HEK293 (cell line): ENCODE data around the gene TSNAX.

Experiments used
- ZEB2 ChIP-seq: fragments of 450-650 bp; formaldehyde crosslinking; IDR thresholded peaks from 2 replicates; pipeline ENCODE4 v1.5.1; 2016; ENCODE audit warnings: missing biosample characterization, missing genetic modification characterization
- ZNF140 ChIP-seq: fragments of 450-650 bp; formaldehyde crosslinking; IDR thresholded peaks from 2 replicates; pipeline ENCODE4 v1.5.1; 2016; ENCODE audit warnings: missing biosample characterization, missing genetic modification characterization
- ZNF214 ChIP-seq: fragments of 450-650 bp; formaldehyde crosslinking; IDR thresholded peaks from 2 replicates; pipeline ENCODE4 v1.5.1; 2017; ENCODE audit warnings: missing biosample characterization, mild to moderate bottlenecking, missing genetic modification characterization, borderline replicate concordance
- ZNF24 ChIP-seq: fragments of 450-650 bp; formaldehyde crosslinking; IDR thresholded peaks from 2 replicates; pipeline ENCODE4 v1.5.1; 2016; ENCODE audit warnings: missing biosample characterization, missing genetic modification characterization
- ZNF76 ChIP-seq: fragments of 450-650 bp; formaldehyde crosslinking; IDR thresholded peaks from 2 replicates; pipeline ENCODE4; 2016; ENCODE audit warnings: low read depth, missing biosample characterization, missing genetic modification characterization, borderline replicate concordance
- ZNF792 ChIP-seq: fragments of 450-650 bp; formaldehyde crosslinking; IDR thresholded peaks from 2 replicates; pipeline ENCODE4 v1.5.1; 2016; ENCODE audit warnings: missing biosample characterization, missing genetic modification characterization
- TF ChIP-seq, protein P1 (sequence below): fragments of 450-650 bp; formaldehyde crosslinking; IDR thresholded peaks from 2 replicates; pipeline ENCODE4 v1.5.1; 2016; ENCODE audit warnings: missing biosample characterization, missing genetic modification characterization
- TF ChIP-seq, protein P2 (sequence below): fragments of 450-650 bp; formaldehyde crosslinking; IDR thresholded peaks from 2 replicates; pipeline ENCODE4 v1.5.1; 2016; ENCODE audit warnings: missing biosample characterization, missing genetic modification characterization
- TF ChIP-seq, protein P3 (sequence below): sonication (generic); formaldehyde crosslinking; IDR thresholded peaks from 2 replicates; pipeline ENCODE4 v1.8.1; 2022; ENCODE audit warnings: mild to moderate bottlenecking, moderate library complexity, missing genetic modification reagents
- TF ChIP-seq, protein P4 (sequence below): fragments of 450-650 bp; formaldehyde crosslinking; IDR thresholded peaks from 2 replicates; pipeline ENCODE4 v1.5.1; 2016; ENCODE audit warnings: missing biosample characterization, missing genetic modification characterization

GRCh38 chr1:231507476-231508355, 20.8 kb upstream of the TSNAX start:
- TF ChIP-seq, protein P1, sequence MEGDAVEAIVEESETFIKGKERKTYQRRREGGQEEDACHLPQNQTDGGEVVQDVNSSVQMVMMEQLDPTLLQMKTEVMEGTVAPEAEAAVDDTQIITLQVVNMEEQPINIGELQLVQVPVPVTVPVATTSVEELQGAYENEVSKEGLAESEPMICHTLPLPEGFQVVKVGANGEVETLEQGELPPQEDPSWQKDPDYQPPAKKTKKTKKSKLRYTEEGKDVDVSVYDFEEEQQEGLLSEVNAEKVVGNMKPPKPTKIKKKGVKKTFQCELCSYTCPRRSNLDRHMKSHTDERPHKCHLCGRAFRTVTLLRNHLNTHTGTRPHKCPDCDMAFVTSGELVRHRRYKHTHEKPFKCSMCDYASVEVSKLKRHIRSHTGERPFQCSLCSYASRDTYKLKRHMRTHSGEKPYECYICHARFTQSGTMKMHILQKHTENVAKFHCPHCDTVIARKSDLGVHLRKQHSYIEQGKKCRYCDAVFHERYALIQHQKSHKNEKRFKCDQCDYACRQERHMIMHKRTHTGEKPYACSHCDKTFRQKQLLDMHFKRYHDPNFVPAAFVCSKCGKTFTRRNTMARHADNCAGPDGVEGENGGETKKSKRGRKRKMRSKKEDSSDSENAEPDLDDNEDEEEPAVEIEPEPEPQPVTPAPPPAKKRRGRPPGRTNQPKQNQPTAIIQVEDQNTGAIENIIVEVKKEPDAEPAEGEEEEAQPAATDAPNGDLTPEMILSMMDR (tag by site-specific recombination): no peak
- no peak for TF ChIP-seq ZNF792 (tag by site-specific recombination)
- TF ChIP-seq, protein P2, sequence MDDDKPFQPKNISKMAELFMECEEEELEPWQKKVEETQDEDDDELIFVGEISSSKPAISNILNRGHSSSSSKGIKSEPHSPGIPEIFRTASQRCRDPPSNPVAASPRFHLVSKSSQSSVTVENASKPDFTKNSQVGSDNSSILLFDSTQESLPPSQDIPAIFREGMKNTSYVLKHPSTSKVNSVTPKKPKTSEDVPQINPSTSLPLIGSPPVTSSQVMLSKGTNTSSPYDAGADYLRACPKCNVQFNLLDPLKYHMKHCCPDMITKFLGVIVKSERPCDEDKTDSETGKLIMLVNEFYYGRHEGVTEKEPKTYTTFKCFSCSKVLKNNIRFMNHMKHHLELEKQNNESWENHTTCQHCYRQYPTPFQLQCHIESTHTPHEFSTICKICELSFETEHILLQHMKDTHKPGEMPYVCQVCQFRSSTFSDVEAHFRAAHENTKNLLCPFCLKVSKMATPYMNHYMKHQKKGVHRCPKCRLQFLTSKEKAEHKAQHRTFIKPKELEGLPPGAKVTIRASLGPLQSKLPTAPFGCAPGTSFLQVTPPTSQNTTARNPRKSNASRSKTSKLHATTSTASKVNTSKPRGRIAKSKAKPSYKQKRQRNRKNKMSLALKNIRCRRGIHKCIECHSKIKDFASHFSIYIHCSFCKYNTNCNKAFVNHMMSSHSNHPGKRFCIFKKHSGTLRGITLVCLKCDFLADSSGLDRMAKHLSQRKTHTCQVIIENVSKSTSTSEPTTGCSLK (tag by site-specific recombination): no peak
- TF ChIP-seq ZNF214: no peak
- no peak for TF ChIP-seq ZNF24 (tag by site-specific recombination)
- TF ChIP-seq ZNF76 (tag by site-specific recombination): no peak
- no peak for TF ChIP-seq ZNF140 (tag by site-specific recombination)
- TF ChIP-seq, protein P3, sequence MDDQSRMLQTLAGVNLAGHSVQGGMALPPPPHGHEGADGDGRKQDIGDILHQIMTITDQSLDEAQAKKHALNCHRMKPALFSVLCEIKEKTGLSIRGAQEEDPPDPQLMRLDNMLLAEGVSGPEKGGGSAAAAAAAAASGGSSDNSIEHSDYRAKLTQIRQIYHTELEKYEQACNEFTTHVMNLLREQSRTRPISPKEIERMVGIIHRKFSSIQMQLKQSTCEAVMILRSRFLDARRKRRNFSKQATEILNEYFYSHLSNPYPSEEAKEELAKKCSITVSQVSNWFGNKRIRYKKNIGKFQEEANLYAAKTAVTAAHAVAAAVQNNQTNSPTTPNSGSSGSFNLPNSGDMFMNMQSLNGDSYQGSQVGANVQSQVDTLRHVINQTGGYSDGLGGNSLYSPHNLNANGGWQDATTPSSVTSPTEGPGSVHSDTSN: no peak
- TF ChIP-seq ZEB2 (tag by site-specific recombination): no peak
- TF ChIP-seq, protein P4, sequence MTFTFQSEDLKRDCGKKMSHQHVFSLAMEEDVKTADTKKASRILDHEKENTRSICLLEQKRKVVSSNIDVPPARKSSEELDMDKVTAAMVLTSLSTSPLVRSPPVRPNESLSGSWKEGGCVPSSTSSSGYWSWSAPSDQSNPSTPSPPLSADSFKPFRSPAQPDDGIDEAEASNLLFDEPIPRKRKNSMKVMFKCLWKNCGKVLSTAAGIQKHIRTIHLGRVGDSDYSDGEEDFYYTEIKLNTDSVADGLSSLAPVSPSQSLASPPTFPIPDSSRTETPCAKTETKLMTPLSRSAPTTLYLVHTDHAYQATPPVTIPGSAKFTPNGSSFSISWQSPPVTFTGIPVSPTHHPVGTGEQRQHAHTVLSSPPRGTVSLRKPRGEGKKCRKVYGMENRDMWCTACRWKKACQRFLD (tag by site-specific recombination): no peak
